Heart left ventricle (tissue), 16 donors: Measurements from ENCODE around the gene ZCCHC9. TPM values are rescaled to one million over a fixed set of nuclear protein-coding genes. Genes with fewer than 3 reads are reported as not detected.
"Not testable (repeated sequence)": the region's sequence is repeated elsewhere in the genome, so short reads cannot be mapped to it uniquely, and the experiment has no call there.

Experiments used
- ATAC-seq, 4 donors: fragments of 200-7000 bp; cut with Tn5 transposase; one replicate each; pipeline ENCODE4 v1.9.1; 2020 to 2022; ENCODE audit warnings: moderate library complexity in 4 of 4, mild to moderate bottlenecking in 3 of 4, moderate number of reproducible peaks in 1 of 4
- DNase-seq, 5 donors: peaks; one replicate each; pipeline ENCODE4 v3.0.0-alpha.2; 2020
- H3K27ac ChIP-seq, 12 donors: fragments of 200-600 bp; sonication (generic) in 4 of 12; one replicate each; pipeline versions ENCODE4 v1.5.0 to v1.8.0; 2016 to 2022; ENCODE audit warnings: mild to moderate bottlenecking in 2 of 12
- H3K27me3 ChIP-seq, 9 donors: fragments of 200-600 bp; sonication (generic) in 2 of 9; one replicate each; pipeline versions ENCODE4 v1.5.1 to v1.8.0; 2016 to 2022; ENCODE audit warnings: mild to moderate bottlenecking in 3 of 9
- H3K36me3 ChIP-seq, 9 donors: fragments of 200-600 bp; sonication (generic) in 2 of 9; one replicate each; pipeline versions ENCODE4 v1.5.0 to v1.8.0; 2018 to 2022; ENCODE audit warnings: mild to moderate bottlenecking in 2 of 9
- H3K4me1 ChIP-seq, 12 donors: fragments of 200-600 bp; sonication (generic) in 4 of 12; one replicate each; pipeline versions ENCODE4 v1.5.0 to v1.8.0; 2016 to 2022; ENCODE audit warnings: mild to moderate bottlenecking in 3 of 12
- H3K4me3 ChIP-seq, 12 donors: fragments of 200-600 bp; sonication (generic) in 4 of 12; one replicate each; pipeline versions ENCODE4 v1.5.0 to v1.8.0; 2017 to 2022; ENCODE audit warnings: mild to moderate bottlenecking in 9 of 12, moderate library complexity in 4 of 12
- H3K9me3 ChIP-seq, 12 donors: fragments of 200-600 bp; sonication (generic) in 4 of 12; one replicate each; pipeline versions ENCODE4 v1.5.0 to v1.8.0; 2016 to 2022; ENCODE audit warnings: mild to moderate bottlenecking in 1 of 12
- POLR2A ChIP-seq, 2 donors: fragments of 450-650 bp; IDR thresholded peaks; one replicate each; pipeline ENCODE4 v1.6.1; 2017; ENCODE audit warnings: antibody characterized with exemption in 2 of 2, mild to moderate bottlenecking in 2 of 2, moderate library complexity in 2 of 2
- WGBS, 4 donors: extraction: QIAGEN DNeasy Blood & Tissue Kit in 2 of 4; methylation state at CpG; one replicate each; pipeline versions ENCODE4 v1.1.5 to v1.1.7; 2013 to 2018; 5-methylcytosine and 5-hydroxymethylcytosine counted together
- intact Hi-C, 10 donors: fragments of 100-400 bp; cut with DNase I; formaldehyde crosslinking; loops; one replicate each; pipeline versions ENCODE4 v1.11.1 to v1.14.2; 2022
- polyA plus RNA-seq, 2 donors: library from polyadenylated mRNA; stranded (reverse); fragments of 200-250 nt; gene quantifications; one replicate each; pipeline ENCODE4 v1.2.3, GENCODE V29; 2013
- total RNA-seq, 9 donors: library from RNA; depleted of rRNA in 2 of 9; stranded (reverse); fragments of >200 nt in 2 of 9; fragmentation: NEBNext Ultra II Directional in 3 of 9; extraction: Animal tissue kit (Norgen Biotek cat#: 25700) in 3 of 9; gene quantifications; one replicate each; pipeline versions ENCODE4 v1.1.0 to v1.2.4, GENCODE V29; 2016 to 2023
- TF ChIP-seq, protein P1 (sequence below), 12 donors: fragments of 200-600 bp; sonication (generic) in 4 of 12; IDR thresholded peaks; one replicate each; pipeline versions ENCODE4 v1.5.0 to v1.8.0; 2018 to 2022; ENCODE audit warnings: antibody characterized with exemption in 12 of 12, mild to moderate bottlenecking in 5 of 12
- donor health status: ischemic (EF 13 %, LVEDD 7.1; RV severe dilation, severe dysfunction).
- donor health status: healthy with polysubstance abuse.
- donor health status: DM: no; HTN: yes; CAD: no.
- donor health status: DM: no; HTN: no; CAD: no.
- donor health status: ischemic (EF 25% LVEDD 6.9; RV normal size, moderate dysfunction).
- donor health status: ischemic (EF 25% LVEDD 5.7; RV mildly dilated, moderate dysfunction).
- donor health status: healthy.
- donor health status: DM: yes; HTN: yes; CAD: no.
- donor health status: ischemic (EF 35%, LVEDD 5.7; RV mildly dilated, moderate dysfunction).
- donor health status: nonischemic (EF 11% LVEDD 7.7; RV severe dilation, severe dysfunction).
- donor health status: DM: yes; HTN: yes; CAD: no.
- donor health status: PGD.
- donor health status: ischemic (EF 29% LVEDD 5.4; RV normal size, mild dysfunction).
- donor health status: nonischemic (EF 23%, LVEDD 6.1; RV moderate dilation, normal function).

Gene ZCCHC9
- total and polyA plus RNA-seq, 11 donors, result 6.5 to 16.2 (median 11.2) TPM

DNA sequence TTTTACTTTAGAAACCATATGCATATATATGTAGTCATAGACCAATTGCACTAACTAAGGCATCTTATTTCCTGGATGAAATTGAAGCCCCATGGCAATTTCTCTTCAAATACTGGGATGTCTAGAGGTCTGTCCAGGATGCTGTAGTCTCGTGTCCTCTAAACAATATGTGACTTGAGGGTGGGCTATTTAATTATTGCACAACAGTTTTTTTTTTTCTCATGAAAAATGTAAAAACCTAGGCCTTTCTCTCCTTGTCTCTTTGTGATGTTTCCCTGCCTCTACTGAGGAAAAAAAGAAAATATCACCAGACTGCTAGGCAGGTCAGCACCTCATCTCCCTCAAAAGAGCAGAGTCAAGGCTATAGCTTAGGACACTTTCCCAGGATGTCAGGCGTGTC lies 34.6 kb downstream of the ZCCHC9 start:
- intact Hi-C loops, result no loop called here
- TF ChIP-seq, protein P1, sequence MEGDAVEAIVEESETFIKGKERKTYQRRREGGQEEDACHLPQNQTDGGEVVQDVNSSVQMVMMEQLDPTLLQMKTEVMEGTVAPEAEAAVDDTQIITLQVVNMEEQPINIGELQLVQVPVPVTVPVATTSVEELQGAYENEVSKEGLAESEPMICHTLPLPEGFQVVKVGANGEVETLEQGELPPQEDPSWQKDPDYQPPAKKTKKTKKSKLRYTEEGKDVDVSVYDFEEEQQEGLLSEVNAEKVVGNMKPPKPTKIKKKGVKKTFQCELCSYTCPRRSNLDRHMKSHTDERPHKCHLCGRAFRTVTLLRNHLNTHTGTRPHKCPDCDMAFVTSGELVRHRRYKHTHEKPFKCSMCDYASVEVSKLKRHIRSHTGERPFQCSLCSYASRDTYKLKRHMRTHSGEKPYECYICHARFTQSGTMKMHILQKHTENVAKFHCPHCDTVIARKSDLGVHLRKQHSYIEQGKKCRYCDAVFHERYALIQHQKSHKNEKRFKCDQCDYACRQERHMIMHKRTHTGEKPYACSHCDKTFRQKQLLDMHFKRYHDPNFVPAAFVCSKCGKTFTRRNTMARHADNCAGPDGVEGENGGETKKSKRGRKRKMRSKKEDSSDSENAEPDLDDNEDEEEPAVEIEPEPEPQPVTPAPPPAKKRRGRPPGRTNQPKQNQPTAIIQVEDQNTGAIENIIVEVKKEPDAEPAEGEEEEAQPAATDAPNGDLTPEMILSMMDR (IDR thresholded peaks at IDR 0.05), result no peak
- TF ChIP-seq POLR2A (IDR thresholded peaks at IDR 0.05), result no peak
- Histone ChIP-seq H3K27me3 (peaks cover 0 to 3% (median 0%) of the 10 kb centered on the region in 9 donors), H3K27ac (no peak overlapping the region), H3K4me1 (no peaks in the 10 kb centered on the region), H3K4me3 (no peak overlapping the region), H3K36me3 (no peaks in the 10 kb centered on the region), H3K9me3 (no peaks in the 10 kb centered on the region)
- WGBS, 4 donors, result 68 to 82% (median 78%) methylated on average over 2 of the region's 2 CpGs
- DNase-seq (no peak), ATAC-seq (no peak)

DNA sequence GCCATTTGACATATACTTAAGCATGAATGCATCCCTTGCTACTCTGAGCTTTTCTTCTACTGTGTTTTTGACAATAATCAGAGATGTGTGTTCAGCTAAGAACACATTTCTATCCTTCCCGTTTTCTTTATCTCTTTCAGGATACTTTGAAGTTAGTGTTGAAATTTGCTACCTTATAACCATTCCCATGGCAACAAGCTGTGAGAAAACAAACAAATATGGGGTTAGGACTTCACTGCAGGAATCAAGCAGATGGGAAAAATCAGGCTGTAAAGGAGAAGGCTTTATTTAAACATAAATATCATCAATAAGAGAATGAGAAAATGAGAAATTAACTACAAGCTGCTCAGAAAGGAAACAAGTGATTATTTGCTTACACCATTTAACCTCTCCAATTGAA lies 35.2 kb downstream of the ZCCHC9 start:
- Histone ChIP-seq H3K27me3 (peaks cover 0 to under 1% (median 0%) of the 10 kb centered on the region in 9 donors), H3K4me3 (no peak overlapping the region), H3K4me1 (no peaks in the 10 kb centered on the region), H3K9me3 (no peaks in the 10 kb centered on the region), H3K27ac (no peak overlapping the region), H3K36me3 (no peaks in the 10 kb centered on the region)
- intact Hi-C loops, result no loop called here
- no peak for TF ChIP-seq POLR2A (IDR thresholded peaks at IDR 0.05)
- TF ChIP-seq, protein P1 (IDR thresholded peaks at IDR 0.05), result no peak
- no peak for ATAC-seq
- no peak for DNase-seq
- WGBS, 4 donors, result 21 to 38% (median 31%) methylated on average over 1 of the region's 1 CpG

DNA sequence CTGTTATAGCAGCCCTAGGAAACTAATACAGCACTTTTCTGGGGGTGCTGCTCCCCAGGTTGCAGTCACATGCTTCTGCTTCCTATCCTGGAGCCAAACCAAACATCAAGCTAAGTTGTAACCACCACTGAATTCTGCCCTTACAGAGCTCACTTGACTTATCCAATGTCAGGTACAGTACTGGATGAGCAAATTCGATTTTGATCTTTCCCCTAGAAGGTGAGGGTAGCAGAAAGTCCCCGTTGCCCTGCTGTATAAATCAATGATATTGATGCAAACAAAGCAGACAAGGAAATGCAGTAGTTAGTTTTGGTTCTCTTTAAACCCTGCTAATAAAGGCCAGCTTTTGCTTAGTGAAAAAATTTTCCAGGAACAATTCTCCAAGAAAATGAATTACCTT lies 36.4 kb downstream of the ZCCHC9 start:
- H3K36me3 ChIP-seq, result no peaks in the 10 kb centered on the region
- no peak for DNase-seq
- no peaks in the 10 kb centered on the region for H3K9me3 ChIP-seq
- ATAC-seq, result no peak
- 79 to 83% (median 82%) methylated on average over 2 of the region's 2 CpGs for WGBS, 4 donors
- no peak overlapping the region for H3K27ac ChIP-seq
- no peaks in the 10 kb centered on the region for H3K4me1 ChIP-seq
- intact Hi-C loops, result no loop called here
- H3K4me3 ChIP-seq, result no peak overlapping the region
- TF ChIP-seq POLR2A (IDR thresholded peaks at IDR 0.05), result no peak
- TF ChIP-seq, protein P1 (IDR thresholded peaks at IDR 0.05), result no peak
- no peaks in the 10 kb centered on the region for H3K27me3 ChIP-seq

DNA sequence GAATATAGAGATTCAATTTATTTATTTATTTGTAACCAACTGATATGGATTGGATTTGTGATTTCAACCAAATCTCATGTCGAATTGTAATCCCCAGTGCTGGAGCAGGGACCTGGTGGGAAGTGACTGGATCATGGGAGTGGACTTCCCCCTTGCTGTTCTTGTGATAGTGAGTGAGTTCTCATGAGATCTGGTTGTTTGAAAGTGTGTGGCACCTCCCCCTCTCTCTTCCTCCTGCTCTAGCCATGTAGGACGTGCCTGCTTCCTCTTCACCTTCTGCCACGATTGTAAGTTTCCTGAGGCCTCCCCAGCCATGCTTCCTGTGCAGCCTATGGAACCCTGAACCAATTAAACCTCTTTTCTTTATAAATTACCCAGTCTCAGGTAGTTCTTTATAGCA lies 36.8 kb downstream of the ZCCHC9 start:
- H3K27me3 ChIP-seq, H3K4me1 ChIP-seq, ATAC-seq, H3K36me3 ChIP-seq, H3K27ac ChIP-seq, intact Hi-C loops, H3K9me3 ChIP-seq, H3K4me3 ChIP-seq, DNase-seq: not testable (repeated sequence)
- WGBS, 4 donors, result 46 to 66% (median 57%) methylated on average over 3 of the region's 3 CpGs

DNA sequence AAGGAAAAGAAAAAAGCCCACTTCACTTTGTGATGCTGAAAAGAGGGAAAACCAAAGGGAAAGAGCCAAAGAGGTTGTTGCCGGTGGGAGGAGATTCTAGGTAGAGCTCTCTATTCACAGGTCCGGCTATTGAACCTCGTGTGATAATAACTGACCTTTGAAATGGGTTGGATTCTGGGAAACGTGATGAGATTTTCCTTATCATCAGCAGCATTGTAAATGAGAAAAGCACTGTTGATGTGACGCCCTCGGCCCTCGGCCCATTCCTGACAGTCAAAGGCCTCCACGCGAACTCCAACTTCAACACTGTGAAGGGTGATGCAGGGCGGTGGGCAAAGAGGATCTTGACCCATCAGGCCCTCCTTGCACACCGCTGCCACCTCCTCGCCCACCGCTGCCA lies 43.3 kb downstream of the ZCCHC9 start:
- DNase-seq, result no peak

More for the DNA sequence above, 43.3 kb downstream of the ZCCHC9 start:
- H3K4me1 ChIP-seq, result no peaks in the 10 kb centered on the region
- intact Hi-C loops, result no loop called here
- H3K9me3 ChIP-seq, result no peaks in the 10 kb centered on the region
- no peak for TF ChIP-seq POLR2A (IDR thresholded peaks at IDR 0.05)
- TF ChIP-seq, protein P1 (IDR thresholded peaks at IDR 0.05), result no peak
- WGBS, 4 donors, result 82 to 93% (median 88%) methylated on average over 13 of the region's 13 CpGs
- no peaks in the 10 kb centered on the region for H3K27me3 ChIP-seq
- H3K4me3 ChIP-seq, result no peak overlapping the region
- H3K27ac ChIP-seq, result no peak overlapping the region
- no peaks in the 10 kb centered on the region for H3K36me3 ChIP-seq
- ATAC-seq, result no peak
